Adipocyte (in vitro differentiated cells): ENCODE measurements around the gene SNCAIP.
A peak's percentile ranks its signal among the peaks of the same experiment; 100 is the strongest.
"Not testable (repeated sequence)": the region's sequence is repeated elsewhere in the genome, so short reads cannot be mapped to it uniquely, and the experiment has no call there.

Experiments used
- DNase-seq: peaks from one replicate; pipeline ENCODE4 v3.0.0-alpha.2; 2015; ENCODE audit warnings: low read depth
- H3K27me3 ChIP-seq: replicated peaks from 2 replicates; pipeline ENCODE4 v1.7.0; 2013; ENCODE audit warnings: mild to moderate bottlenecking, low read length, moderate library complexity; ENCODE audit not compliant: control insufficient read depth, insufficient read depth
- H3K36me3 ChIP-seq: 2 replicates; pipeline ENCODE4 v1.7.0; 2013; ENCODE audit warnings: low read length, mild to moderate bottlenecking, moderate library complexity; ENCODE audit not compliant: control insufficient read depth, insufficient read depth, severe bottlenecking
- H3K4me1 ChIP-seq: 2 replicates; pipeline ENCODE4 v1.7.0; 2013; ENCODE audit warnings: mild to moderate bottlenecking, low read length, moderate library complexity; ENCODE audit not compliant: control insufficient read depth, insufficient read depth
- H3K4me3 ChIP-seq: 2 replicates; pipeline ENCODE4 v1.7.0; 2013; ENCODE audit warnings: mild to moderate bottlenecking, low read length, moderate library complexity
- H3K9ac ChIP-seq: 2 replicates; pipeline ENCODE4 v1.7.0; 2013; ENCODE audit warnings: mild to moderate bottlenecking, low read length, moderate library complexity
- H3K9me3 ChIP-seq: 2 replicates; pipeline ENCODE4 v1.7.0; 2013; ENCODE audit warnings: mild to moderate bottlenecking, low read length, moderate library complexity; ENCODE audit not compliant: control insufficient read depth

SNCAIP gene

DNA sequence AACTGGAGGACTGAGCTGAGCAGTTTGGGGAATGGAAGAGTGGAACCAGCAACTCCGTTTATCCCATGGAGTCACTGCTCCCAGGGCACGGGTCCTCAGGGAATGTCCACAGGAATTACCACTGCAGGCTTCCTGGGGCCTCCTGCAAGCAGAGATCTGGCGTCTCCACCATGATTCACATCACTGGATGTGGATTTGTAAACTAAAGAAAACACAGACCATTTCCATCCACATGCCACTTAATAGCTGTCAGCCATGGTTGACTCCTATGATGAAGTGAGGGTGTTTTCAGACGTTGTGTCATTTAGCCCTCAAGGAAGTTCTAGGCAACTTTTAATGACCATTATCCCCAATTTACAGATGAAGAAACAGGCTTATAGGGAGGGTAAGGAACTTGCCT is 30.2 kb downstream of the SNCAIP start:
- Histone ChIP-seq H3K4me1 (no peaks in the 10 kb centered on the region), H3K4me3 (no peak overlapping the region), H3K9ac (no peak overlapping the region), H3K27me3 (no peaks in the 10 kb centered on the region), H3K36me3 (no peaks in the 10 kb centered on the region), H3K9me3 (no peaks in the 10 kb centered on the region)
- DNase-seq = no peak

DNA sequence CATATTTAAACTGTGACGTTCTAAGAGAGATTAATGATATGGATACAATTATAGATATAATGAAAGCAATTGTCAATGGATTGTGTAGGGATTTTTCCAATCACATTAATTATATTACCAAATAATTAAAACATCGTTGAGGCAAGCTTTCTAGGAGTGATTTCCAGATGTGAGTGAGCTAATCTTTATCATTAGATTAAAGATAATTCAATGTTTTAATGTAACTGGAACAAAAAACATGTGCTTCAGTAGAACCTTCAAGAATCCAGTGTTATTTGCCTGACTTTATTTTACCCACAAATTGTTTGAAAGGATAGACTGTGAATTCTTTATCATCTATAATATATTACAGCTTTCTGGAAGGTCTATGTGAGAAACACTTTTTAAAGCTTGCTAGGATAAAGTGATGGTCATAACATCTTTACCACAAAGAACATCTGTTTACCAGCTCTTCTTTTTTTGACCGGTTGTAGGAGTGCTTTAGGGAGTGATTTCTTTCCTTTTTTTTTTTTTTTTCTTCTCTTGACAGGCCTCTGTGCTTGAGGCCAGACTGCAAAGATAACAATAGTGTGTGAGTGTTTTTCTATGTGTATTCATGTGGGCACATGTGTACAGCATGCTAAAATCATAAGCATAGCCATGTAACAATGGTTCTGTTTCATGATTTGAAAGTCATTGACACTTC is 35.0 kb downstream of the SNCAIP start:
- Histone ChIP-seq H3K9ac (no peak overlapping the region), H3K36me3 (no peaks in the 10 kb centered on the region), H3K27me3 (no peaks in the 10 kb centered on the region), H3K9me3 (no peaks in the 10 kb centered on the region), H3K4me1 (no peaks in the 10 kb centered on the region), H3K4me3 (no peak overlapping the region)
- DNase-seq = no peak

DNA sequence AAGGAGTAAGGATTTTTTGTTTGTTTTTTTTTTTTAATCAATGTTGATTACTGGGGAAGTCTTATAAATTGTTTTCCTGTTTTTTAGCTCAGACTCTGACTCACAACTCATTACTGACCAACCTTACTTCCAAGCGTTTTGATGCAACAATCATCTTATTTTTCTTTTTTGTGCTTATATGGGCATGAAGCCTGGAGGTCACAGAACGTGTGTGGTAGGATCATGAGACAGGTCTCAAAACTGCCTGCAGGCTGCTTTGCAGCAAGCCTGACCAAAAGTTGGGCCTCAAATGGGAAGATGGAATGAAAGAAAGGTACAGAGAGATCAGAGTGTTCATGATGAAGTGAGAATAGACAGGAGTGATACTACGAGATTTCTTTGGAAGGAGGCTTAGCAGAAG is 38.5 kb downstream of the SNCAIP start:
- Histone ChIP-seq H3K9me3 (no peaks in the 10 kb centered on the region), H3K36me3 (no peaks in the 10 kb centered on the region), H3K27me3 (no peaks in the 10 kb centered on the region), H3K4me3 (no peak overlapping the region), H3K9ac (no peak overlapping the region), H3K4me1 (no peaks in the 10 kb centered on the region)
- no peak for DNase-seq

DNA sequence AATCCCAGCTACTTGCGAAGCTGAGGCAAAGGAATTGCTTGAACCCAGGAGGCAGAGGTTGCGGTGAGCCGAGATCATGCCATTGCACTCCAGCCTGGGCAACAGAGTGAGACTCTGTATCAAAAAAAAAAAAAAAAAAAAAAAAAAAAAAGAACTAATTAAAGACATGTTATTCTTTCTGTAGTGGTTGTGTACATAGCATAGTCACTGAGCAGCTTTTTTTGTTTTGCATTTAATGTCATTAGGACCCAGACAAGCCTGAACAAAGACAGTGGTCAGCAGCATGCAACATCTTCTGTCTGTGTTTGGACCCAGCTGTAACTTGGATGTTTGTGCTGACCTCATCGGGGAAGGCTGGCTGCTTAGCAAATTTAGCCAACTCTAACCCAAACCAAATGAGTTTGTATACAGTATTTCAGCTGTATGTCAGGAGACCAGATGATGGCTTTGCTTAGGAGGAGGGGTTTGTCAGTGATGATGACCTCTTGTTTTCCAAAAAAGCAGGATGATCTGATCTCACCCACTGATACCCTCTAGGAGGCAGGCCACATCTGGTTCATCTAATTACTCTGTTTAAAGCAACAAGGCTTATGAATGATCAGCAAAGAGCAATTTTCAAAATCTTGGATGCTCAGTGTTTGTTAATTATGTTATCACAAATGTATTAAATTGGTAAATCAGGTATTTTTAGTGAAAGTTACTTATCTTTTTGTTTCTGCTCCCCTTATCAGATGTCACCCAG is 39.5 kb downstream of the SNCAIP start:
- no peaks in the 10 kb centered on the region for H3K9me3 ChIP-seq
- H3K4me1 ChIP-seq = no peaks in the 10 kb centered on the region
- H3K9ac ChIP-seq = no peak overlapping the region
- no peaks in the 10 kb centered on the region for H3K27me3 ChIP-seq
- DNase-seq = peak; percentile 60
- H3K4me3 ChIP-seq = no peak overlapping the region
- no peaks in the 10 kb centered on the region for H3K36me3 ChIP-seq

DNA sequence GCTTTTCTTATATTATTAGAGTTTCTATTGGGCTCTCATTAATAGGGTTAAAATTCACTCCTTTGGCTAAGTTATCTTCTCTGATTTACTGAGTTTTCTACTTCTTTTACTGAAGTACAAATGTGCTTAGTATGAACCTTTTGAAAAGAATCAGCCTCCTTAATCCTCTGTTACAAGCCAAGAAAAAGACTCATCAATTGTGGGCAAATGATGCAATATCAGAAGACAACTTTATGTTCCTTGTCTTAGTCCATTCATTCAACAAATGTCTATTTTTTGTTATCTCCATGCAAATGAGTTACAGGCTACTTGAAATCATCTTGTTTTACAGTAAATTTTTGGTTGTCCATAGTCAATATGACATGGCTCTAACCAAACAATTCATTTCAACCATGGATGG is 40.3 kb downstream of the SNCAIP start:
- no peaks in the 10 kb centered on the region for H3K27me3 ChIP-seq
- peak; percentile 60 for DNase-seq

DNA sequence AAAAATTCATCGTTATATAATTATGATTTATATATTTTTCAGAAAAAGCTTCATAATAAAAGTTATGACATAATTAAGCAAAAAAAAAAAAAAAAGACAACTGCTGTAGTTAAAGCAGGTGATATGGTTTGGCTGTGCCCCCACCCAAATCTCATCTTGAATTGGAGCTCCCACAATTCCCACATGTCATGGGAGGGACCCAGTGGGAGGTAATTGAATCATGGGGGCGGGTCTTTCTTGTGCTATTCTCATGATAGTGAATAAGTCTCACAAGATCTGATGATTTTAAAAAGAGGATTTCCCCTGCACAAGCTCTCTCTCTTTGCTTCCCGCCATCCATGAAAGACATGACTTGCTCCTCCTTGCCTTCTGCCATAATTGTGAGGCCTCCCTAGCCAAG is 41.3 kb downstream of the SNCAIP start:
- H3K9me3 ChIP-seq, H3K4me1 ChIP-seq, H3K4me3 ChIP-seq, H3K9ac ChIP-seq, H3K27me3 ChIP-seq, DNase-seq, H3K36me3 ChIP-seq: not testable (repeated sequence)

More for the DNA sequence above, 40.3 kb downstream of the SNCAIP start:
- H3K36me3 ChIP-seq = no peaks in the 10 kb centered on the region
- no peak overlapping the region for H3K9ac ChIP-seq
- no peaks in the 10 kb centered on the region for H3K4me1 ChIP-seq
- no peak overlapping the region for H3K4me3 ChIP-seq
- no peaks in the 10 kb centered on the region for H3K9me3 ChIP-seq

GRCh38 chr5:122354293-122354692 is 42.3 kb downstream of the SNCAIP start:
- no peak overlapping the region for H3K9ac ChIP-seq
- H3K4me3 ChIP-seq = no peak overlapping the region
- H3K4me1 ChIP-seq = no peaks in the 10 kb centered on the region
- no peaks in the 10 kb centered on the region for H3K36me3 ChIP-seq
- H3K9me3 ChIP-seq = no peaks in the 10 kb centered on the region
- no peaks in the 10 kb centered on the region for H3K27me3 ChIP-seq
- DNase-seq = peak; percentile 78

DNA sequence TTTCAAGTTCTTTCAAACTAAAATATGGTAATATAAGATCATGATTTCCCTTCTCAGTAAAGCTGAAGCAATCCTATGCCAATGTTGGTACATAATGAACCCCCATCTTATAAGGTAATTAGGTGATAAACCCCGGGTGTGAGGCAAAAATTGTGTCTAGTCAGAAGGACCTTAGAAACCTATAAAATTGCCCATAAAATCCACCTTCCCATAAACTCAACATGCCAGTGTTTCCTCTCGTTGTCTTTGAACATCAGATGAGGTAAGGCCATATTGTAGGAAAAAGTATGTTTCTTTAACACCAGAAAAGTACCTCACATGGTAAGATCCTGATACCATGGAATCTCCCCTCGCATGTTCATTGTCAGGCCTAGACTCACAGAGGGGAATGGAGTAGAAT is 43.3 kb downstream of the SNCAIP start:
- H3K4me1 ChIP-seq = no peaks in the 10 kb centered on the region
- no peak overlapping the region for H3K9ac ChIP-seq
- no peak overlapping the region for H3K4me3 ChIP-seq
- no peaks in the 10 kb centered on the region for H3K9me3 ChIP-seq
- no peaks in the 10 kb centered on the region for H3K36me3 ChIP-seq
- H3K27me3 ChIP-seq = no peaks in the 10 kb centered on the region
- DNase-seq = no peak

- Histone ChIP-seq H3K36me3 (no peaks in the 10 kb centered on the region), H3K4me3 (no peak overlapping the region), H3K27me3 (no peaks in the 10 kb centered on the region), H3K4me1 (no peaks in the 10 kb centered on the region), H3K9me3 (no peaks in the 10 kb centered on the region), H3K9ac (no peak overlapping the region)
- DNase-seq = no peak
Measured at GRCh38 chr5:122356855-122357254, 44.8 kb downstream of the SNCAIP start.

DNA sequence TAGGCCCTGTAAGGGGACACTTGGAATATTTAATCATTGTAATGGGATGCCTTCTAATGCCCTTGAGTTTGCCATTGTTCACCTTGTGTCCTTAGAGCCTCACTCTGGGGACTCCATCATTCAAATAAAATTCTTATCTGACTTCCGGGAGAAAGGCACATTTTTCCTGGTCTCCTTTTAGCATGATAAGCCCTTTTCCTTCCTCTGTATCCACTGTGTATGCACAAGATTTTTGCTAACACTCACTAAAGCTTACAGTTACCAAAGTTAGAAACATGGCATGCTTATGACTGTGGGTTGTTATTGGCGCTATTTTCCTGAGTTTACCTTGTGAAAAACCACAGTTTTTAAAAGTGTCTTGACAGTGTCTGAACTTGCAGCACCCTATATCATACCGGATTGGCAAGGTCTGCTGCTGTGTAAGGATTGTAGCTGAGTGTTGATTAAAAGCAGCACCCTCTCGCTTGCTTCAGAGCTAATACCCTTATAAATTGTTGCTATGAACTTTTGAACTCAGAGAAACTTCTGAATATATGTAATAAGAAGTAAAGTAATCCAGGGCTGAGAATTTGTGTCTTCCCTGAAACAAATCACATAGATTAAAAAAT is 46.4 kb downstream of the SNCAIP start:
- no peaks in the 10 kb centered on the region for H3K27me3 ChIP-seq
- H3K9me3 ChIP-seq = no peaks in the 10 kb centered on the region
- H3K4me1 ChIP-seq = no peaks in the 10 kb centered on the region
- H3K4me3 ChIP-seq = no peak overlapping the region
- no peak for DNase-seq
- H3K36me3 ChIP-seq = no peaks in the 10 kb centered on the region
- no peak overlapping the region for H3K9ac ChIP-seq

GRCh38 chr5:122362361-122362760 is 50.3 kb downstream of the SNCAIP start:
- no peak overlapping the region for H3K4me3 ChIP-seq
- H3K9me3 ChIP-seq = no peaks in the 10 kb centered on the region
- no peaks in the 10 kb centered on the region for H3K36me3 ChIP-seq
- DNase-seq = no peak
- H3K9ac ChIP-seq = no peak overlapping the region
- H3K27me3 ChIP-seq = no peaks in the 10 kb centered on the region
- H3K4me1 ChIP-seq = no peaks in the 10 kb centered on the region
